Pericardium fibroblast (primary cell): Measurements from ENCODE around the gene TRIM17. TPM values are rescaled to one million over a fixed set of nuclear protein-coding genes. Genes with fewer than 3 reads are reported as not detected.

Experiments
- total RNA-seq: library from RNA; depleted of rRNA; stranded (reverse); fragments of >200 nt; gene quantifications from 2 replicates; pipeline ENCODE4 v1.2.3, GENCODE V29; 2015

The TRIM17 gene, protein sequence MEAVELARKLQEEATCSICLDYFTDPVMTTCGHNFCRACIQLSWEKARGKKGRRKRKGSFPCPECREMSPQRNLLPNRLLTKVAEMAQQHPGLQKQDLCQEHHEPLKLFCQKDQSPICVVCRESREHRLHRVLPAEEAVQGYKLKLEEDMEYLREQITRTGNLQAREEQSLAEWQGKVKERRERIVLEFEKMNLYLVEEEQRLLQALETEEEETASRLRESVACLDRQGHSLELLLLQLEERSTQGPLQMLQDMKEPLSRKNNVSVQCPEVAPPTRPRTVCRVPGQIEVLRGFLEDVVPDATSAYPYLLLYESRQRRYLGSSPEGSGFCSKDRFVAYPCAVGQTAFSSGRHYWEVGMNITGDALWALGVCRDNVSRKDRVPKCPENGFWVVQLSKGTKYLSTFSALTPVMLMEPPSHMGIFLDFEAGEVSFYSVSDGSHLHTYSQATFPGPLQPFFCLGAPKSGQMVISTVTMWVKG
- total RNA-seq = 1.2 TPM in 1 of 2 replicates, not detected in the other

DNA sequence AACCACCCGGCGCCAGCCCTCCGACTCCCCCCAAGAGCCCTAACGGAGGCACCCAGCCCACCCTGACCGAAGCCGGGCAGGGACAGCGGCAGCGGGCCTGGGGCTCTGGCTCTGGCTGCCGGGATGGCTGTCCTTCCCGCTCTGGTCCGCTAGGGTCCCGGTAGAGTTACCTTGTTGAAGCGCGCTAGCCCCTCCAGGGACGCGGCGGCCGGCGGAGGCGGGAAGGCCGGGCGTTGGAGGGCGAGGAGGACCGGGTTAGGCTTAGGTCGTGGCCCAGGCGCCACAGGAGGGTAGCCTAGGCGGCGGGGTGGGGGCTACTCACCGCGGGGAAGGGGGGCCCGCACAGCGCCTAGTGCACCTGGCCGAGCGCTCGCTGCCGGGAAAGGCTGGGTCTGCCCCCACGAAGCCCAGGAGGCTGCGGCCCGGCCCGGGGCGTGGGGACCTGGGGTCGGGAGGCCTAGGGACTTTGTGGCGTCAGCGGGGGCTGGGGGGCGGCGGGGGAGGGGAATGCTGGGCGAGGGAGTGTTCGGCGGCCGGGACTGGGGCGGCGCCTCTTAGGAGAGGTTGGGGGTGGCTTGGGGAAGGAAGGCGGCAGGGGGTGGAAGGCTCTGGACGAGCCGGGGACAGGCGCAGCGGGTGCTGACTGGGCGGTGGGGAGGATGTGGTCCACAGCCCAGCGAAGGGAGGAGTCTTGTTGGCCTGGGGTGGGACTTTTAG is at the start of gene TRIM17:
Gene TRIM17, minus strand, starts transcription at position 645 of the 717 bp plus-strand sequence. CDS start 1,789 bp downstream, outside the sequence.

Other genes with a start within 250 kb of the TRIM17 start
- 5.3 and 6.9 TPM in 2 replicates for gene OBSCN, start 208.8 kb downstream of the TRIM17 start, total RNA-seq
- gene TRIM11, start 10.0 kb downstream of the TRIM17 start, total RNA-seq = 17.1 and 28.7 TPM in 2 replicates
- 85.3 and 106 TPM in 2 replicates for gene RNF187, start 70.5 kb upstream of the TRIM17 start, total RNA-seq